Colonic mucosa (tissue), 4 donors: ENCODE measurements around the gene DIO3. TPM values are rescaled to one million over a fixed set of nuclear protein-coding genes. Genes with fewer than 3 reads are reported as not detected.

Experiments
- DNase-seq: peaks from one replicate; pipeline ENCODE4 v3.0.0-alpha.2; 2020
- H3K27ac ChIP-seq: fragments of 200-600 bp; one replicate; pipeline ENCODE4 v1.8.0; 2021
- H3K27me3 ChIP-seq: fragments of 200-600 bp; one replicate; pipeline ENCODE4 v1.8.0; 2021
- H3K36me3 ChIP-seq: fragments of 200-600 bp; one replicate; pipeline ENCODE4 v1.8.0; 2021
- H3K4me1 ChIP-seq: fragments of 200-600 bp; one replicate; pipeline ENCODE4 v1.8.0; 2021; ENCODE audit warnings: mild to moderate bottlenecking
- H3K4me3 ChIP-seq: fragments of 200-600 bp; one replicate; pipeline ENCODE4 v1.8.0; 2021
- H3K9ac ChIP-seq, 2 donors: one replicate each; pipeline ENCODE4 v1.7.0; 2013; ENCODE audit warnings: control low read depth in 2 of 2, low read depth in 2 of 2, low read length in 2 of 2
- H3K9me3 ChIP-seq: fragments of 200-600 bp; one replicate; pipeline ENCODE4 v1.8.0; 2021
- intact Hi-C: fragments of 100-400 bp; cut with DNase I; formaldehyde crosslinking; loops from one replicate; pipeline ENCODE4 v1.14.1; 2022
- total RNA-seq, 2 donors: library from RNA; stranded (reverse); fragmentation: NEBNext Ultra II Directional in 1 of 2; extraction: Animal tissue kit (Norgen Biotek cat#: 25700) in 1 of 2; gene quantifications; one replicate each; pipeline ENCODE4 v1.2.1, GENCODE V29; 2021
- TF ChIP-seq, protein P1 (sequence below): fragments of 200-600 bp; IDR thresholded peaks from one replicate; pipeline ENCODE4 v1.8.0; 2022; ENCODE audit warnings: antibody characterized with exemption, mild to moderate bottlenecking
- donor health status: healthy.
- donor health status: DM: no; HTN: no; CAD: no.
- donor health status: DM: no; HTN: no; CAD: no.

DIO3 gene
- total RNA-seq, 2 donors from 2014 or later, result 0.16 to 0.35 TPM

DNA sequence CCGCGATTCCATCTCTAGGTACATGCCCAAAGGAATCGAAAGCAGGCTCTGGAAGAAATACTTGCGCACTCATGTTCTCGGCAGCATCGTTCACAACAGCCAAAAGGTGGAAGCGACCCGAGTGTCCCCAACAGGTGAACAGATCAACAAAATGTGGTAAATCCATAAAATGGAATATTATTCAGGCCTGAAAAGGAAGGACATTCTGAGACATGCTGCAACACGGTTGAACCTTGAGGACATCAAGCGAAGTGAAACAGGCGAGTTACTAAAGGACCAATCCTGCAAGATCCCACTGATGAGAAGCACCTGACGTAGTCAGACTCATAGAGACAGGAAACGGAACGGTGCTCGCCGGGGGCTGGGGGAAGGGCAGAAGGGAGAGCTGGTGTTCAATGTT lies 17.5 kb upstream of the DIO3 start:
- DNase-seq, result no peak
- no peak overlapping the region for H3K9ac ChIP-seq

DNA sequence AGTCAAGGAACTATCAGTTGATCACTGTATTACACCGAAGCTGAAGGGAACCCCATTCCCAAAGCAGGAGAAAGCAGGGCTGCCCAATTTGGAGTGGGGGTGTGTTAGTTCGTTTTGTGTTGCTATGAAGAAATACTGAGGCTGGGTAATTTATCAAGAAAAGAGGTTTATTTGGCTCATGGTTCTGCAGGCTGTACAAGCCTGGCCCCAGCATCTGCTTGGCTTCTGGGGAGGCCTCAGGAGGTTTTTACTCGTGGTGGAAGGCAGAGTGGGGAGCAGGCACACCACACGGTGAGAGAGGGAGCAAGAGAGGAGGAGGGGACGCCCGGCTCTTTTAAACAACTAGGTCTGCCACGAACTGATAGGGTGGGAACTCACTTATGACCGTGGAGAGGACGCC lies 16.7 kb upstream of the DIO3 start:
- H3K27ac ChIP-seq, result no peak overlapping the region
- H3K9ac ChIP-seq, result no peak overlapping the region
- no peak for DNase-seq
- intact Hi-C loops, result no loop called here
- H3K4me3 ChIP-seq, result no peak overlapping the region
- no peaks in the 10 kb centered on the region for H3K27me3 ChIP-seq
- no peaks in the 10 kb centered on the region for H3K9me3 ChIP-seq
- TF ChIP-seq, protein P1, sequence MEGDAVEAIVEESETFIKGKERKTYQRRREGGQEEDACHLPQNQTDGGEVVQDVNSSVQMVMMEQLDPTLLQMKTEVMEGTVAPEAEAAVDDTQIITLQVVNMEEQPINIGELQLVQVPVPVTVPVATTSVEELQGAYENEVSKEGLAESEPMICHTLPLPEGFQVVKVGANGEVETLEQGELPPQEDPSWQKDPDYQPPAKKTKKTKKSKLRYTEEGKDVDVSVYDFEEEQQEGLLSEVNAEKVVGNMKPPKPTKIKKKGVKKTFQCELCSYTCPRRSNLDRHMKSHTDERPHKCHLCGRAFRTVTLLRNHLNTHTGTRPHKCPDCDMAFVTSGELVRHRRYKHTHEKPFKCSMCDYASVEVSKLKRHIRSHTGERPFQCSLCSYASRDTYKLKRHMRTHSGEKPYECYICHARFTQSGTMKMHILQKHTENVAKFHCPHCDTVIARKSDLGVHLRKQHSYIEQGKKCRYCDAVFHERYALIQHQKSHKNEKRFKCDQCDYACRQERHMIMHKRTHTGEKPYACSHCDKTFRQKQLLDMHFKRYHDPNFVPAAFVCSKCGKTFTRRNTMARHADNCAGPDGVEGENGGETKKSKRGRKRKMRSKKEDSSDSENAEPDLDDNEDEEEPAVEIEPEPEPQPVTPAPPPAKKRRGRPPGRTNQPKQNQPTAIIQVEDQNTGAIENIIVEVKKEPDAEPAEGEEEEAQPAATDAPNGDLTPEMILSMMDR, result no peak
- H3K36me3 ChIP-seq, result no peaks in the 10 kb centered on the region
- H3K4me1 ChIP-seq, result no peaks in the 10 kb centered on the region

More for the DNA sequence above, 17.5 kb upstream of the DIO3 start:
- no peaks in the 10 kb centered on the region for H3K9me3 ChIP-seq
- H3K4me3 ChIP-seq, result no peak overlapping the region
- TF ChIP-seq, protein P1, result no peak
- H3K4me1 ChIP-seq, result no peaks in the 10 kb centered on the region
- no peaks in the 10 kb centered on the region for H3K36me3 ChIP-seq
- intact Hi-C loops, result no loop called here
- H3K27ac ChIP-seq, result no peak overlapping the region
- no peaks in the 10 kb centered on the region for H3K27me3 ChIP-seq

DNA sequence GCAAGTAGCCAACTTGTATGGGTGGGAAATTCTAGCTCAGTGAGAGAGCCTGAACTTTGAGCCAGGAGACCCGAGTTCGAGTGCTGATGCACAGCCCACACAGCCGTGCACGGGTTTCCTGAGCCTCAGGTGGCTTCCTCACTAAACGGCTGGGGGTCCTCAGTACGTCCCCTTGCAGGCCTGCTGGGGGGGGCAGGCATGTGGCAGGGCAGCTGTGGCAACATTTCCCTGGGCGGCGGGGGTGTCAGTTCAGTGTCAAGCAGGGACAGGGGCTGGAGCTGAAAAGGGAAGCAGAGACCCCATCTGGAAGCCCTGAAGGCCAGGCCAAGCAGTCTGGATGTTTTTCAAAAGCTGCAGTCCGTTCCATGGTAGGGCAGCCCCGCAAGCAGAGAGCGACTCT lies 14.6 kb upstream of the DIO3 start:
- Histone ChIP-seq H3K9me3 (no peaks in the 10 kb centered on the region), H3K9ac (no peak overlapping the region), H3K4me3 (no peak overlapping the region), H3K27ac (no peak overlapping the region), H3K36me3 (no peaks in the 10 kb centered on the region), H3K27me3 (no peaks in the 10 kb centered on the region), H3K4me1 (no peaks in the 10 kb centered on the region)
- TF ChIP-seq, protein P1, result no peak
- intact Hi-C loops, result no loop called here
- no peak for DNase-seq

DNA sequence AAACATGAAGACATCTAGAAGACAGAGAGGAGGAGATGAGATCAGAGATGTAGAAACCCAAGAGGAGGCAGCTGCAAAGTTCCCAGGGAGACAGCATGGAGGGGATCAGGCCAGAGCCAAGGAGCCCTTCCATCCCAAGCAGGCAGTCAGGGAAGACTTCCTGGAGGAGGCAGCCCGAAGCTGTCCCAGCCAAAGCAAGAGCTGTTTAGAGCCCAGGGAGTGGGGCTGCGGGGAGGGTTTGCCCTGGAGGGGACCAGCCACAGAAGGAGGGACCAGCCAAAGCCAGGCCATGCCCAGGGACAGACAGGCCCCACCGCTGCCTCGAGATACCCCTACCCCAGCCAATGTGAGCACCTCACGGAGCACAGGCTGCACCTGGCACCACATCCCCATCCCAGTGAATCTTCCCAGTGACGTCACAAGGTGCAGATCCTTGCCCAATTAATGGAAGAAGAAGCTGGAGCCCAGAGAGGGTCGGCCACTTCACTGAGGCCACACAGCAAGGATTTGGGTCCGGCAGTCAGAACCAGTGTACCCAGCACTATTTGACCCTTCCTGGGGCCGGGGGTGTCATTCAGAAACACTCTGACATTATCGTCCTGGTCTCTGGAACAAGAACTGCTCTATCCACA lies 14.1 kb upstream of the DIO3 start:
- H3K27me3 ChIP-seq, result no peaks in the 10 kb centered on the region
- H3K36me3 ChIP-seq, result no peaks in the 10 kb centered on the region
- TF ChIP-seq, protein P1, result no peak
- DNase-seq, result no peak
- H3K4me1 ChIP-seq, result no peaks in the 10 kb centered on the region
- no peak overlapping the region for H3K9ac ChIP-seq
- intact Hi-C loops, result no loop called here
- H3K4me3 ChIP-seq, result no peak overlapping the region
- no peak overlapping the region for H3K27ac ChIP-seq
- no peaks in the 10 kb centered on the region for H3K9me3 ChIP-seq

DNA sequence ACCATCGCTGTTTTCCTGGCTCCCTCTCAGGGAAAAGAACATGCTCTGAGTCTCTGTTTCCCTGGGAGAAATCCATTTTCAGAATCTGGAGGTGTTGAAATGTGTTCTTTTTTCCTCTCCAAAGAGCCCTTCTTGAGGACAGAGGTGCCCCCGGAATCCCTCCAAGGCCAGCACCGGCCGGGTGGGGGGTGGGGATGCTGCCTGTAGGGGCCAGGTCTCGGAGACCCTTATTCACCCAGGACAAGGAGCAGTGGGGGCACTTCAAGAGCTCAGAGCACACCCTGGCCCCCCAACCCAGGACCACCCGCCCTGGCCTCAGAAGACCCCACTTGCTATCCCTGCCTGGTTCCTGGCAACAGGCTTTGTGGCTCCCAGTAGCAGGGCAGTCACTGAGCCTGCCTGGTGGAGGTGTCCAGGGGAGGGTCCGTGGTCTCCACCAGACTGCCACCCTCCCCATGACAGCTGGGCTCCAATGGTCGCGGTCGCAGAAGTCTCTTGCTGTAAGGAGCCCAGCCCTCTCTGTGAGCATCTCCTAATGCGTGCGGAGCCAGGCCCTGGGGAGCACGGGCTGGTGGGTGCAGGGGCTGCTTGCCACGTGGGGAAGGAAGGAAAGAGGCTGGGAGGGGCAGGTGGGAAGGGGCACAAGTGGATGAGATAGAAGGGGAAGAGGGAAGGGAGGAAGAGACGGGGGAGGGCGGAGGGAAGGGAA lies 13.2 kb upstream of the DIO3 start:
- Histone ChIP-seq H3K4me1 (no peaks in the 10 kb centered on the region), H3K9ac (no peak overlapping the region), H3K4me3 (no peak overlapping the region), H3K27me3 (no peaks in the 10 kb centered on the region), H3K27ac (no peak overlapping the region), H3K9me3 (no peaks in the 10 kb centered on the region), H3K36me3 (no peaks in the 10 kb centered on the region)
- no peak for DNase-seq
- intact Hi-C loops, result no loop called here
- TF ChIP-seq, protein P1, result no peak
